OCI-M2 (cell line): Measurements from ENCODE around the gene RUNX1.
"Not testable (repeated sequence)": the region's sequence is repeated elsewhere in the genome, so short reads cannot be mapped to it uniquely, and the experiment has no call there.

Experiments
- DNase-seq: peaks from one replicate; lab custom pipeline; 2025; ENCODE audit not compliant: unreplicated experiment; lab: John Stamatoyannopoulos, UW

RUNX1 gene

DNA sequence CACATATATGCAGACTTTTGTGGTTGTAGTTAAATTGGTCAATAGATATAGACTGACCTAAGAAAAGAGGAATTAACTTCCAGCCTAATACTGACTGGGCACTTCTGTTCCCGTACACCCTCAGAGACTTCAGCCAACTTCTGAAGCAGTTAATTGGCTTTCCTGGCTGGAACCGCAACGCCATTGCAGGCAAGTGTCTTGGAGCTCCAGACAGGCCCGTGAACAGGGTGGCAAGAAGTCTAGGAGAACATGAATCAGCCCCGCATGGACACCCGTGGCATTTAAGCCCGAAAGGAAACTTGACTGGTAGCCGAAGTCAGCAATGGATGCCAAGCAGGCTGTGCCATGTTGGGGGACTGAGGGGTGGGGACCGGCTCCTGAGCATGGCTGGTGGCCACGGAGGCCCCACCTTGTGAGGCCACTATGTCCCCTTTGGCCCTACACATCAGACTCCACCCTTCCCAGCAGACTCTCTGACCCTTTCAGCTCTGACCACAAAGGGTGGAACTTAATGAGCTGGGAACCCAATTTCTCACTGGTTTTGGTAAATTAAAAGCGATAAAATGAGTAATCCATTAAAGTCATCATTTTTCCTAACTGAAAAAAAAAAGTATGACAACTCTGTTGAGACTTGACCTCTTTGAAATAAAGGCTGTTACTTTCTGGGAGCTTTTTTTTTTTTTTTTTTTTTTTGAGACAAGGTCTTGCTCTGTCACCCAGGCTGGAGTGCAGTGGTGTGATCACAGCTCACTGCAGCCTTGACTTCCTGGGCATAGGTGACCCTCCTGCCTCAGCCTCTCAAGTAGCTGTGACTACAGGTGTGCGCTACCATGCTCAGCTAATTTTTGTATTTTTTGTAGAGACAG lies 54.1 kb downstream of the RUNX1 start:
- no peak for DNase-seq

DNA sequence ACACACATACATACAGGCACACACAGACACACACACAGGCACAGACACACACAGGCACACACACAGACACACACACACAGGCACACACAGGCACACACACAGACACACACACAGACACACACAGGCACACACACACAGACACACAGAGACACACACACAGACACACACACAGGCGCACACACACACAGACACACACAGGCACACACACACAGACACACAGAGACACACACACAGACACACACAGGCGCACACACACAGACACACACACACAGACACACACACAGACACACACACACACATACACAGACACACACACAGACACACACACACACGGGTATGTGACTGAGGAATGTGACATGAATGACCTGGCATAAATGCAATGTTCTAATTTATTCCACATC lies 55.6 kb downstream of the RUNX1 start:
- DNase-seq, result not testable (repeated sequence)

DNA sequence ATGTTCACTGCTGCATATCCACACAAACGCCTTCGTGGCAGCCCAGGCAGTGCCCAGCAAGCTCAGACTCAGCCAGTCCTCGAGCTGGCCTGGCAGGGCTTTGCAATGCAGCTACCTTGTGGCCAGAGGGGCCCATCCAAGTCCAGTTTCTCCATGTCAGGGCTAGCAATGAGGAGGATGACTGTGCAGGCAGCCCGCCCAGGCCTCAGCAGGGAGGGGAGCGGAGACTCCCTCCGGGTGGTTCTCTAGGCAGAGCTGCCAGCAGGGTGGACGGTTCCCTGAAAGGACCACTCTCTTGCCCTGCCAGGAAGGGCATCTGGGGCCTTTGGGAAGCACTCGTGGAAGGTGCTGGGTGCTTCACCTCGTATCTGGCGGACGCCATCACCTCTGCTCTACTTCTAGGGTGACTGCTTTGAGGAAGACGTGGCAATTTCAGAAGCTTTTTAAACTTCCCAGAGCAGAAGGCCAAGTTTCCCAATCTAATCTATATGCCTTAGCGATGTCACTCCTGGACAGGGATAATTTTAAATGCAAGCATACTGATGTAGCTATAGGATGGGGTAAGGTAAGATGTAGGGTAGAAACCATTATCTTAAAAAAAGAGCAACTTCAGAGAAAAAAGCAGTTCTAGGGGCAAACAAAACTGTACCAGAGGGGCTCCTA lies 56.2 kb downstream of the RUNX1 start:
- no peak for DNase-seq

DNA sequence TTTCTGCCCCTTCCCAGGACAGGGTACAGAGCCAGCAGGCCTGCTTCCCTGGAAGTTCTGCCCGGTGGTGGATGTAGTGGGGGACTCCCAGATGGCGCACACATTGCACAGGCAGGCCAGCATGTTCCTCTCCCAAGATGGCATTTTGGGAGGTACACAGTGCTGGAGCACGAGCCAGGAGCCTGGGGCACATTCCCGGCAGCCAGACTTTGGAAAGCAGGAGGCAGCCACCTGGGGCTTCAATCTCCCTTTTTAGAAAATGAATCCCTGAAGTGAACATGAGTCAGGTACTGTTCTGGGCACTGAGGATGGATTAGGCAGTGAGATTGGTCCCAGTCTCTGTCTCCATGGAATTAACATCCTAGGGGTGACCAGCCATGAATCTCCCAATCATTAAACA lies 56.9 kb downstream of the RUNX1 start:
- DNase-seq, result no peak

DNA sequence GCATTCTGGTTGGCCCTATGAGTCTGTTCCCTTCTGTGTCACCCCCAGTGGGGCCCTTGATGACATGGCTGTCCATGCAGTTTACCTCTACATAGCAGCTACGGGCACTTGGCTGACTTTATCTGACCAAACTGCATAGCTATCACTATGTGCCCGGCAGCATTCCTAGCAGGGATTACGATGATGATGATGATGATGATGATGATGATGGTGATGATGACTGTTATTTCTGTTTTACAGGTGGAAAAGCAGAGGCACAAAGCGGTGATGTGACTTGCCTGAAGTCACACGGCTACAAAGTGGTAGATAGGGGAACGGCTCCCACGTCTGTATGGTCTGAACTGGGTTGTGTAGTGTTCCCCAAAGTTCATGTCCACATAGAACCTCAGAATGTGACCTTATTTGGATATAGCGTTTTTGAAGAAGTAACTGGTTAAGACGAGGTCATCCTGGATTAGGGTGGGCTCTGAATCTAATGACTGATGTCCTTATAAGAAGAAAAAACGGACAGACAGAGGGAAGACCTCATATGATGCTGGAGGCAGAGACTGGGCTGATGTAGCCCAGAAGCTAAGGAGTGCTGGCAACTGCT lies 57.6 kb downstream of the RUNX1 start:
- no peak for DNase-seq

DNA sequence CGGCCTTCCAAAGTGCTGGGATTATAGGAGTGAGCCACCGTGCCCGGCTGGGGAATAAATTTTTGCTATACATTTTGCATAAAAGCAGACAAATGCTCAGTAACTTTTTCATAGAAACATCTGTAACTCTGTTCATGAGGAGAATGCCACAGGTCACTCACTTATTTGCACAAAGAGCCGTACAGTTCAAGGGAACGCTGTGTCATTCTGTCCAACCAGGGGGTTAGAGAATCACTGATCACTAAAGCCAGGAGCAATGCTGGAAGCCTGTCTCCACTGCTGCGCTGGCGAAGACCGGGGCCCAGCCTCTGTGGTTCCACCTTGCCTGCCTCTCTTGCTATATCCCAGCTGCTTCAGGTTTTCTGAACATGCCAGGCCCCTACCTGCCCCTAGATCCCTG lies 58.3 kb downstream of the RUNX1 start:
- DNase-seq, result no peak

DNA sequence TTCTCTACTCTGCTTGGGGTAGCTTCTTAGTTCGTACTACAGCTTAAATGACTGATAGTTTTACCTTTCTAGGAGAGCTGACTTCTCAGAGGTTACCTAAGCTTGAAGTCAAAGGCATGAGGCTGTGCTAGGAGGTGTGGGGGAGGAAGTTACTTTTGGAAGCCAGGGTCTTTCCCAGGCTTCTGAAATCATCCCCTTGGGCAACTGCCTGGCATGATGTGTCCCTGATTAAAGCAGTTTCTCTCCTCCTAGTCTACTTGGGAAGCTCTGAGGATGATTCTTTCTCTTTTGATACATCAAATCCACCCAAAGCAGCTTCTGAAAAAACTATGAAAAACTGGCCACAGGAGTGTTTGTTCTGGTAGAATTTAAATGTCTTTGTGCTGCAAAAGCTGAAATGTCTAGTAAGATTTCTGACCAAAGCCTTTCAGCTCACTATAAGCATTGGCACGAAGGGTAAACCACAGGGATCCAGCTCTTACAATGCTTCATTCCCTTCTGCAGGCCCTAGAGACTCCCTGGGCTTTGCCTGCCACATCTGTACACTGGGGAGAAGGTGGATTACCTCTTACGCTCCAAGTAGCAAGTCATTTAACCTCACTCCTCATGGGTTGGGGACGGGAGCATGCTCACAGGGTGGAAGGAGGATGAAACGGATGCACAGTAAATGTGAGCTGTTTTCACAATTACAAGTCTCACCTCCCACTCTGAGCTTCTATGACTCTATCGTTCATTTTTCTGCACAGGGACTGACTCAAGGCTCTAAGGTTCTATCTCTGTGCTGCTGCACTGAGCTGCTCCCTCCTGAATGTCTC lies 59.6 kb downstream of the RUNX1 start:
- no peak for DNase-seq

DNA sequence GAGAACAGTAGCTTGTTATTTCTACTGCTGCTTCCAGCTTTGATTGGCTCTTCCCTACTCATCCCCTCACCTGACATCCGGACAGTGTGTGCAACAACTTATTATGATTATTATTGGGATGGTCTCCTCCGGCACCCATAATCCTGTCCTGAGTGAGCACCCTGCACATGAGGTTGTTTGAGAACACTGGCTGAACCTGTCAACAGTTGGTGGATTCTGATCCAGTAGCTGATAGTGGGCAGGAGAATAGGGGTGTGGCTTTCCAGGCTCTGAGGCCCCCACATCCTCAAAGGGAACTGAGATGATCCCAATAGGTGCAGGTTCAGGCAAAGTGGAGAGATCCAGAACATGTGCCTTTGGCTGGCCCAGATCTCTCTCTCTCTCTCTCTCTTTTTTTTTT lies 60.5 kb downstream of the RUNX1 start:
- no peak for DNase-seq

DNA sequence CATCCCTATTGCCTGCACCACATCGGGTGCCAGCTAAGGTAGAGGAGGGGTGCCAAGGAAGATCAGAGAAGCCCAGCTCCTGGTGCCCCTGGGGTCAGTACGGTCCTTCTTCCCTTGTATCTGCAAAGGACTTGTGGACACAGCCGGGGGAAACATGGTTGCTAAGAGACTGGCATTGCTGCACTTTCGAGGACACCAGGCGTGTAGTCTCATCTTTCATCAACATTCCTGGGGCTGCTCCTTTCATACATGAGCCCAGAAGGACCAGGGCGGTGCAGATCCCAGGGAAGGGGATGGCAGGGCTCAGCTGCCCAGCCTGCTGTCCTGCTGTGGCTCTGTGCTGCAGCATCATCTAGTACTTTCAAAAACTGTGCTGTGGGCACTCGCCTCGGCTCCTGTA lies 61.0 kb downstream of the RUNX1 start:
- no peak for DNase-seq

DNA sequence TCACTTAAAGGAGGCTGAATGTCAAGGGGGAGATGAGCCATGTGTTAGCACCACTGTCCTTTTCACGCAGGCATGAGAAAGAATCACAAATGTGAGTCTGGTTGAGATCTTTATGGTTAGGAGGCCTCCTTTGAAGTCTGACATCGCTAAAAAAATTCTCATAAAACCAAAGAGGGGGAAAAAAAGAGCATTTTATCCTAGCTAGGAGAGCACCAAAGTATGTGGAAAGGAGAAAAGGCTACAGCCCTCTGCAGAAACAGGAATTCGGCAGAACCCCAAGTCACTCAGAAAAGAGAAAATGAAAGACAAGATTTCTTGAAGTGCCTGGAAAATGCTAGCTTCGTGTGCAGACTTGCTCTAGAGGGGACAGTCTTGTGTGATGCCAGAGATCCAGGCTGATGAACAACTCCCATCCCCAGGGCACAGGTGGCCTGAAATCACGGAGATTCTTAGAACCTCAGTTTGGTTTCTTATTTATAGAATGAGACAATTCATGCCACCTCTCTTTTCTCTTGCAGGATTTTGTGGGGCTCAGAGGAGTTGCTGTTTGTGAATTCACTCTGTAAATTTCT lies 61.5 kb downstream of the RUNX1 start:
- DNase-seq, result no peak

DNA sequence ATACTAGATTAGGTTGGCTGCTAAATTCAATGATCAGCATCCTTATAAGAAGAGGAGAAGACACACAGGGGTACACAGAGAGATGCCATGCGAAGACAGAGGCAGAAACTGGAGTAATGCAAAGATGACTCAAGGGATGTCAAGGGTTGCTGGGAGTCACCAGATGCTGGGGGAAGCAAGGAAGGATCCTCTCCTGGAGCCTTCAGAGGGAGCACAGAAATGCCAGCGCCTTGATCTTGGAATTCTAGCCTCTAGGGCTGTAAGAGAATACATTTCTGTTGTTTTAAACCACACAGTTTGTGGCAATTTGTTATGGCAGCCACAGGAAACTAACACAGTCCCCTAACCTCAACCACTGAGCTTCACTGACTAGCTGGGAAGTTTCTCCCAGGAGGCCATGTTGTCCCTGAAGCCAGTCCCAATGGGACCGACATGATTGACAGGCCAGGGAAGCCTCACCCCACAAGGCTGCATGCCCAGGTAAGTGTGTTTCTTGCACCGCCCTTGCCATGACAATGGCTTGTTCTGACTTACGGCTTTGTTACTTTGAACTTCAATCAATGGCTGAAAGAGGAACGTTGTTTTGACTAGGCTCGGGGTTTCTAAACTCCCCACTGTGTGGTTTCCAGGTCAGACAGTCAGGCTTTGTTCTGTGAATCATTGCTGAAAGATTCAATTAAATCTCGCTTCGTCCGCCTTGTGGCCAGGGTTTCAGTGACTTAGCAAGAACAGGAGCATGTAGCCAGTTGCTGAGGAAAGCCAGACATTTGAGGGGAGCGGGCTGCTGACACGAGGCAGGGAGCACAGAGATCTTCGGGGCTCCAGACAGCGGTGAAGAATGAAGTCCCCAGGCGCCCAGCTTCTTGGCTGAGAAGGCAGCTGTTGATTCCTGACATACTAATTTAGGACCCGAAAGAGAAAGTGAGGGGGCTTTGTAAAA lies 62.3 kb downstream of the RUNX1 start:
- no peak for DNase-seq

DNA sequence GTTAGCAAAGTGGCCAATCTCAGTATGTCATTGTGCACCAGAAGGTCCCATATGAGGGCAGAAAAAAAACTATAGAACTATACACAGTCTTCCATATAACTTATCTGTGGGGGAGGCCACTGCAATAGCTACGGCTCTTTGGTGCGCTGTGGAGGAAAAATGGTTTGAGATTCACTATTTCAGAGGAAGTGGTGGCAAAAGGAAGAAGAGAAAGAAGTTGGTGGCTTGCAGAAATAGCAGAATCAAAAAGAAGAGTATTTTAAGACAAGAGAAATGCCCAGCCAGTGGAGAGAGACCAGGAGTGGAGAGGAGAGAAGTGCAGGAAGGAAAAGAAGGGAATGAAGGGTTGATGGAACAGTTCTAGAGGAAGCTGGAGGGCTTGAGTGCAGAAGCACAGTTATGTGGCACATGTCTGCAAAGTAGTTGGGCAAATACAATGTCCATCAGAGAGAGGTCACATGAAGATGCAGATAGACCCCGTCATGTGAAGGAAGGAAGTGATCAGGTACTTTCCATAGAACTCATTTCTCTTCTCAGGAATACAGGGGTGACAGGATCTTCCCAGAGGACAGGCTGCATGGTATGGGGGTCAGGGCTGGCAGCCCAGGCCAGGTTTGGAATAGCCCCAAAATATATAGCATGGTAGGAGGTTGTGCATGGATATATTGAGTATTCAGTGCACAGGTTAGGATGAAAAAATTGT lies 64.6 kb downstream of the RUNX1 start:
- DNase-seq, result no peak

DNA sequence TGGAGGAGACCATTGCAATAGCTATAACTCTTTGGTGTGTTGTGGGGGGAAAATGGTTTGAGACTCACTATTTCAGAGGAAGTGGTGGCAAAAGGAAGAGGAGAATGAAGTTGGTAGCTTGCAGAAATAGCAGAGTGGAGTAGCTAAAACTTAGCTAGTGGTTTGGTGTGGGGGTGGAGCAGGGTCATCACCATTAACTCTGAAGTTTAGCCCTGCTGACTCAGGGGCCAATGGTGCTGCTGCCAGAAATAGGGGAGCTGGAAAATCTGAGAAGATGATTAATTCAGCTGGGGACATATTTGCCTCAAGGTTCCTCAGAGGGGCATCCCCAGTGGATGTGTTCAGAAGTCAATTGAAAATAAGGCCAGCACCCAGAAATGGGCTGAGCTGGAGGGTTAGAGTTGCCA lies 65.4 kb downstream of the RUNX1 start:
- DNase-seq, result no peak

DNA sequence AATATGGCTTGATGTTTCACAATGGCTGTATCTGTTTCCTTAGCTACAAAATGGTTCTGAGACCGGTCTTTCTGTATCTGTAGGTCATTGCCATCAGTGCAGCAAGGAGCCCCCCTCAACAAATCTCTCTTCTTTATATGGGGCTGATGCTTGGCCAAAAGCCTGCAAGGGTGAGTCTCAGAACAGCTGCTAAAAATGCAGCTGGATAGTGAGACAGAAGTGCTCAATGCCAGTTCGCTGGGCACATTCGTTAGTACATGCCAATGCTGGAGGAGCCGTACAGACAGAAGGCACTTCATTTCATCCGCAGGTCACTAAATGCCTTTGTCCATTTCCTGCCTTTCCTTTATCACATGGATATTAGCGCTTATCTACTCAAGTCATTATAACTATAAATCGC lies 67.3 kb downstream of the RUNX1 start:
- no peak for DNase-seq

DNA sequence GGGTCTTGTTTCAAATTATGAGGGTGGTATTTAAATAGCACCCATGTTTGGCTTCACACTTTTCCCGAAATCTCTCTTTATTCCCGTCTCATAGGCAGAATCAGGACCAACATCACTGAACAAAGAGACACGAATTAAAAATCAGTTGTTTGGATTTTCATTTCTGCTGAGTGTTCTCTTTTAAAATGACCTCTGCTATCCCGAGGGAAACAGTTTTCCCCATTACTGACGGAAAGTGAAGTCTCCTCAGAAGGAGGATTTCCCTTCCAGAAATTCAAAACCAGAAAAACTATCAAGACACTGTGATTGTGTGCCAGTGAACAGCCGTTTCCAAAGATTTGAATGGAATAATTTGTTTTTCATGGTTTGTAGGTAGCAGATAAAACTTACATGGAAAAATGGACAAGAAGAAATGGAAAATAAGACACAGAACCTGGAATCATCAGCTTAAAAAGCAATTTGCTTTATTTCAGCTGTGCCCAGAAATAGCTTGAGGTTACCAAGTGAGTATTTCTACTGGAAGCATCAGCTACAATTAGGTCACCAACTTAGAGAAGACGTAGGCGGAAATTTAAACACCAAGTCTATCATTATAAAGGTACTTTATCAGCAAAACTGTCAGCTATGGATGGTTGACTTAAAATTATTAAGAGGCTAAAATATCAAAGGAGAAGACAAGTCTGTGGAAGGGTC lies 68.5 kb downstream of the RUNX1 start:
- no peak for DNase-seq

DNA sequence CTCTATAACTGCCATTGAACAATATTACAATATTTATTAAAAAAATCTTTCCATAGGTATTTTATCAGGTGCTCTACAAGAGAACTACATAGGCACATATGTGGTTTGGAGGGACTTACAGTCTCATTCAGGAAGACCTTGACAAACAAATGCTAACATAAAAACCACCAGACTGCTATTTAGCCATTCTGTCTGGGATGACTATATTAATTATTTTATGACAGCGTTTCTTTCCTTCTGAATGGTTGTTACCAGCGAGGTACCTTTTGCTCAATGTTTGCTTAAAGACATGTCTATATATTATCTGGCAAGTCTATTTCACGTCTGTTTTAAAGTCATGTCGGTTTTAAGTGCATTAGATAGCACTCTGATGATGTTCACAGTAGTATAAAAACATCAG lies 69.7 kb downstream of the RUNX1 start:
- no peak for DNase-seq

DNA sequence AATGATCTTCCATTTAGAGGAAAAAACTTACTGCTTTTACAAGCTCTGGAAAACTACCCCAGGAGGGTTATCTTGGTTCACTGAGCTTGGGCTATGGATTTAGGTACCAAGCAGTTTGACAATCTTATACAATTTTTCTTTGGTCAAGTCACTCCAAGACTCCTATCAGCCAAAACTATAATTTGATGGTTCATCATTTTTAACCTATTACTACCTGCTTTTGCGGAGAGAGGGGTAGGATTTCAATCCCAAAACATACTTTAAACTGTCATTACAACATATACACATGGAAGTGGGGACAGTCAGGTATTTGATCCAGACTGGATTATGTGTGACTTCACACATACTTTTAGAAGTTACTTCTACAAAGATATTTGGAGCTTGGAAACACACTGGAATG lies 71.8 kb downstream of the RUNX1 start:
- no peak for DNase-seq

DNA sequence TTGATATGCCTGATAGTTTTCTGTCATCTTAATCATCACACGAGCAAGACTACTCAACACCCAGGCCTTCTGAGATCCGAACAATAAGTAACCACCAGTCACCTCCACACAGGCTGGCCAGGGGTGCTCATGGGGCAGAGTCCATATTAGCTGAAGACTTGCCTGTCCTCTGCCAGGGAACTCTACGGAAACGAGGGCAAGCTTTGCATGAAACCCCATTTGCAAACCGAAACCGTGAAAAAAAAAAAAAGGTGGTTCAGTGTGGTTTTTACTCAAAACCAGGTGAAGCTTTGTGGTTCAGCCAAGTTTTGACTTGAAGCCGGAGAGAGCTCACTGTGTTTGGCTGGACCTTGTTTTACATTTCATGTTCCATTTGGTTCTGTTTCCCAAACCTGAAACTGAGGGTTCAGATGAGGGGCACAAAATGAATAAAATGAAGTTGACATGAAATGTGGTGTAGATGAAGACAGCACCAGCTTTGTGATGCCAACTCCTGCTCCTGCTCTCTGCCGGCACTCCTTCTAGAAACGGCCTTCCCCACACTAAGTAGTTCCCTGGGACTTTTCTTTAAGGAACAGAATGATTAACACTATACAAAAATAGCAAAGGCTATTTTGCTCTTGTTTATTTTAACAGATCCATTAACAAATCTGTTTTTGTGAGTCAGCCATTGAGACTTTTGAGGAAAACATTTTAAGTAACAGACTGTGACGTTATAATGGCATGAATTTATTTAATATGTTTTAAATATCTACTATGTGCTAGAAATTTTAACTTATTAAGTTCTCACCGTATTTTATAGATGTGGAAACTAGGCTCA lies 74.7 kb downstream of the RUNX1 start:
- no peak for DNase-seq
